Stomach (tissue), 9 donors: ENCODE results near the gene ADRM1. TPM values are rescaled to one million over a fixed set of nuclear protein-coding genes. Genes with fewer than 3 reads are reported as not detected.

Source experiments
- DNase-seq, 2 donors: peaks; one replicate each; pipeline versions ENCODE4 v3.0.0 to v3.0.0-alpha.2; 2013 to 2019
- H3K27ac ChIP-seq, 5 donors: fragments of 200-600 bp in 4 of 5; sonication (generic) in 4 of 5; one replicate each; pipeline ENCODE4 v1.5.1; 2013 to 2019; ENCODE audit warnings: mild to moderate bottlenecking in 1 of 5, moderate library complexity in 1 of 5
- H3K27me3 ChIP-seq, 3 donors: fragments of 200-600 bp; sonication (generic); one replicate each; pipeline ENCODE4 v1.5.1; 2017 to 2019; ENCODE audit warnings: mixed run types in 1 of 3
- H3K36me3 ChIP-seq, 4 donors: fragments of 200-600 bp; sonication (generic); 1 replicate in 3 of 4; 2 replicates in 1 of 4; pipeline ENCODE4 v1.5.1; 2016 to 2019
- H3K4me1 ChIP-seq, 4 donors: fragments of 200-600 bp; sonication (generic); one replicate each; pipeline ENCODE4 v1.5.1; 2016 to 2019
- H3K4me3 ChIP-seq, 4 donors: fragments of 200-600 bp; sonication (generic) in 3 of 4; one replicate each; pipeline ENCODE4 v1.5.1; 2016 to 2019; ENCODE audit warnings: mild to moderate bottlenecking in 1 of 4
- H3K9me3 ChIP-seq, 4 donors: fragments of 200-600 bp; sonication (generic); one replicate each; pipeline ENCODE4 v1.5.1; 2016 to 2019
- CTCF ChIP-seq, 7 experiments: fragments of 450-650 bp in 4 of 7; fragments of 200-600 bp in 3 of 7; sonication (generic) in 3 of 7; IDR thresholded peaks; one replicate each; pipeline ENCODE4 v1.5.1; 2016 to 2019; ENCODE audit warnings: antibody characterized with exemption in 7 of 7, control low read depth in 2 of 7, mild to moderate bottlenecking in 1 of 7
- EP300 ChIP-seq: sonication (generic); formaldehyde crosslinking; IDR thresholded peaks from one replicate; pipeline ENCODE4 v1.6.1; 2017; ENCODE audit warnings: antibody characterized with exemption
- POLR2A ChIP-seq, 4 donors: fragments of 450-650 bp; IDR thresholded peaks; one replicate each; pipeline ENCODE4 v1.6.1; 2016; ENCODE audit warnings: antibody characterized with exemption in 4 of 4, control low read depth in 2 of 4, mild to moderate bottlenecking in 1 of 4, moderate library complexity in 1 of 4
- POLR2AphosphoS5 ChIP-seq, 3 donors: sonication (generic); formaldehyde crosslinking; IDR thresholded peaks; one replicate each; pipeline ENCODE4 v1.6.1; 2016; ENCODE audit warnings: antibody characterized with exemption in 3 of 3
- WGBS, 5 donors: extraction: QIAGEN DNeasy Blood & Tissue Kit in 3 of 5; methylation state at CpG; one replicate each; pipeline versions ENCODE4 v1.1.5 to v1.1.7; 2013 to 2018; 5-methylcytosine and 5-hydroxymethylcytosine counted together
- intact Hi-C: fragments of 100-400 bp; cut with DNase I; formaldehyde crosslinking; loops from one replicate; pipeline ENCODE4 v1.15.1; 2023; ENCODE audit warnings: low total_unique reads
- polyA plus RNA-seq, 3 donors: library from polyadenylated mRNA; stranded (reverse); fragments of 200-250 nt; gene quantifications; one replicate each; pipeline ENCODE4 v1.2.3, GENCODE V29; 2013
- total RNA-seq, 5 donors: library from RNA; depleted of rRNA; stranded (reverse); fragments of >200 nt; gene quantifications; one replicate each; pipeline versions ENCODE4 v1.1.0 to v1.2.3, GENCODE V29; 2014 to 2016
- donor health status: healthy with polysubstance abuse.
- donor health status: Bipolar disorder and iron deficiency.
- donor health status: healthy.

ADRM1 gene
- total and polyA plus RNA-seq, 8 donors: 42.0 to 130 (median 83.7) TPM

GRCh38 chr20:62293111-62293784 lies 9.5 kb upstream of the ADRM1 start:
- WGBS, 5 donors: 85 to 90% (median 87%) methylated on average over 20 of the region's 20 CpGs
- H3K9me3 ChIP-seq: no peaks in the 10 kb centered on the region
- intact Hi-C loops: no loop called here
- no peak overlapping the region for H3K27ac ChIP-seq
- H3K36me3 ChIP-seq: peaks cover 49 to 97% (median 95%) of the 10 kb centered on the region in 4 donors
- H3K4me1 ChIP-seq: no peaks in the 10 kb centered on the region
- no peak overlapping the region for H3K4me3 ChIP-seq
- DNase-seq: no peak
- TF ChIP-seq EP300 (no peak), CTCF (IDR thresholded peaks at IDR 0.05) (no peak), POLR2AphosphoS5 (IDR thresholded peaks at IDR 0.05) (no peak)
- no peaks in the 10 kb centered on the region for H3K27me3 ChIP-seq

GRCh38 chr20:62293946-62294345 lies 8.9 kb upstream of the ADRM1 start:
- no peak for TF ChIP-seq POLR2AphosphoS5 (IDR thresholded peaks at IDR 0.05)
- 82 to 89% (median 87%) methylated on average over 9 of the region's 9 CpGs for WGBS, 5 donors

GRCh38 chr20:62294516-62294915 lies 8.3 kb upstream of the ADRM1 start:
- no peaks in the 10 kb centered on the region for H3K9me3 ChIP-seq
- H3K27me3 ChIP-seq: no peaks in the 10 kb centered on the region
- intact Hi-C loops: no loop called here
- WGBS, 5 donors: 84 to 93% (median 89%) methylated on average over 17 of the region's 17 CpGs
- H3K4me3 ChIP-seq: no peak overlapping the region
- H3K4me1 ChIP-seq: no peaks in the 10 kb centered on the region
- no peak for DNase-seq
- peaks cover 49 to 94% (median 92%) of the 10 kb centered on the region in 4 donors for H3K36me3 ChIP-seq
- TF ChIP-seq CTCF (IDR thresholded peaks at IDR 0.05) (no peak), EP300 (no peak), POLR2AphosphoS5 (IDR thresholded peaks at IDR 0.05) (no peak), POLR2A (IDR thresholded peaks at IDR 0.05) (no peak)
- no peak overlapping the region for H3K27ac ChIP-seq

More at GRCh38 chr20:62293946-62294345, 8.9 kb upstream of the ADRM1 start:
- H3K36me3 ChIP-seq: peaks cover 49 to 100% (median 96%) of the 10 kb centered on the region in 4 donors
- no peaks in the 10 kb centered on the region for H3K9me3 ChIP-seq
- H3K4me1 ChIP-seq: no peaks in the 10 kb centered on the region
- H3K27me3 ChIP-seq: no peaks in the 10 kb centered on the region
- no peak overlapping the region for H3K4me3 ChIP-seq
- no peak for DNase-seq
- H3K27ac ChIP-seq: no peak overlapping the region
- intact Hi-C loops: no loop called here

GRCh38 chr20:62296724-62297448 lies 5.9 kb upstream of the ADRM1 start:
- TF ChIP-seq CTCF (IDR thresholded peaks at IDR 0.05) (no peak), POLR2AphosphoS5 (IDR thresholded peaks at IDR 0.05) (no peak), POLR2A (IDR thresholded peaks at IDR 0.05) (no peak), EP300 (no peak)
- no peak overlapping the region for H3K27ac ChIP-seq
- peak in 1 of 2 donors; percentile 8 for DNase-seq
- peaks cover 0 to 8% (median 3%) of the 10 kb centered on the region in 4 donors for H3K4me1 ChIP-seq
- H3K27me3 ChIP-seq: no peaks in the 10 kb centered on the region
- WGBS, 5 donors: 83 to 89% (median 85%) methylated on average over 18 to 30 of the region's 30 CpGs
- peaks cover 30 to 71% (median 69%) of the 10 kb centered on the region in 4 donors for H3K36me3 ChIP-seq
- intact Hi-C loops: no loop called here
- no peak overlapping the region for H3K4me3 ChIP-seq
- no peaks in the 10 kb centered on the region for H3K9me3 ChIP-seq
